ENCODE results near the gene ARMH2.
"Not testable (repeated sequence)": the region's sequence is repeated elsewhere in the genome, so short reads cannot be mapped to it uniquely, and the experiment has no call there.

The ARMH2 gene

DNA sequence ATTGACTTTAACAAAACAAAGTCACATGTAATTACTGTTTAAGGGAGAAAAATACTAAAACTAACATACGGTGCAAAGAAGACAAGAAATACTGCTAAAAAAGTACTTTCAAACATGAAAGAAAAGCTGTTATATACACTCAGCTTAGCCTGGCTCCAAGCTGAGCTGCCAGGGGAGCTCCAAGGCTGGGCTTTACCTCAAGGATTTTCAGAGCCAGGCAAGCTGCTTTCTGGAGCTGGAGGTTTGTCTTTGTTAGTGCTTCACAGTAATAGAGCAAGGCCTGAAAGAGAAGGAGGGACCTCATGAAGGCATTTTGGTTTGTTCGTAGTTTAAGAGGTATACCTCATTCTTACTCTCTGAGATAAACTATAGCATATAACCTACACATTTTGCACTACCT is 19.6 kb upstream of the ARMH2 start:
- no peak for DNase-seq (ENCODE audit: low read depth)

DNA sequence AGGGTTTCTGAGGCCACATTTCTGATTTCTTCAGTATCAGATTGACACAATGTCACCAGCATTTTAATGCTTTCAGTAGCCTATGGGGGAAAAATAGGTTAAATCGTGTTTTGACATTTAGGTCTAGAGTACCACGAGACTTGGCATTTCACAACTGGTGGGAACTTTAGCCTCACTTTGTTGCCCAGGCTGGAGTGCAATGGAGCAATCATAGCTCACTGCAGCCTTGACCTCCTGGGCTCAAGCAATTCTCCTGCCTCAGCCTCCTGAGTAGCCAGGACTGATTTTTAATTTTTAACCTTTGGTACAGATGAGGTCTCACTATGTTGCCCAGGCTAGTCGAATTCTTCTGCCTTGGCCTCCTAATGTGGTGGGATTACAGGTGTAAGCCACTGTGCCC is 11.0 kb upstream of the ARMH2 start:
- DNase-seq (ENCODE audit: low read depth): no peak

DNA sequence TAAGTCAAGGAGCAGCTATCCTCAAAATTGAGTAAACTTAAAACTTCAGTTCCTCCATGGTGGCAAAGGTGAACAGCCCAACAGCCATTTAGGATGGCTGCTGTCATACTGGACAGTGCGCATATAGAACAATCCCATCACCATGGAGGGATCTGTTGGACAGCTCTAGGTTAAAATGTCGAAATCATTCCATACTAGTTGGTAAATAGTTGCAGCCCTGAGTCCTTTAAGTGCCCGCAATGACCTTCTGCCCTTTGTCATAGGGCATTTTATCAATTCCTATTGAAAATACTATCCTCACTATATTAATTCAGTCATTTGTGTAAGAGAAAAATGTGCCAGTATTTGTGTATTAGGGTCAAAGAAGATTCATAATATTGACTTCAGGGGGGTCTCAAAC is 8.9 kb upstream of the ARMH2 start:
- no peak for DNase-seq (ENCODE audit: low read depth)

DNA sequence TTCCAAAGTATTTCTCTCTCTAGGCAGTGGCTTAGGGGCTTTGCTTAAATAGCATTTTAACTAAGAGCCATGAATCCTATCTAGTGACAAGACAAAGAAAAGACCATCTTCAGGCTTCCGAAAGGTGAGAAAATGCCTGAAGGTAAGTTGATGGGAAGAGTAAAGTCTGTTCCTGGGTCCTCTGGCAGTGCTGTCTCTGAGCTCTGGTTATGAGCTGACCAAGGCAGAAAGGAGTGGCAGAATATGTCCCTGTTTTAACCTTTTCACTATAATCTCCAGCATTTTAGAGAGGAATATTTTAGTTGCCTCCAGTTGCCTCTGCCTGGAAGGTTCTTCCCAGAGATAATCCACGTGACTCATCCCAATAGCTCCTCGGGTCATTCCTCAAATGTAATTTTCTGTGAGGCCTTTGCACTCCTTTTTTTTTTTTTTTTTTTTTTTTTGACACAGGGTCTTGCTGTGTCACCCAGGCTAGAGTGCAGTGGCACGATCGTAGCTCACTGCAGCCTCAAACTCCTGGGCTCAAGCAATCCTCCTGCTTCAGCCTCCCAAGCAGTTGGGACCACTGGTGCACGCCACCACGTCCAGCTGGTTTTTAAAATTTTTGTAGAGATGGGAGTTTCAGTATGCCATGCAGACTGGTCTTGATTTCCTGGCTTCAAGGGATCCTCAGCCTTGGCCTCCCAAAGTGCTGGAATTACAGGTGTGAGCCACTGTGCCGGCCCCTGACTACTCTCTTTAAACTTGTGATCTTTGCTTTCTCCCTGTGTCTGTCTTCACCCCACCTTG is 3.7 kb upstream of the ARMH2 start:
- no peak for DNase-seq (ENCODE audit: low read depth)

DNA sequence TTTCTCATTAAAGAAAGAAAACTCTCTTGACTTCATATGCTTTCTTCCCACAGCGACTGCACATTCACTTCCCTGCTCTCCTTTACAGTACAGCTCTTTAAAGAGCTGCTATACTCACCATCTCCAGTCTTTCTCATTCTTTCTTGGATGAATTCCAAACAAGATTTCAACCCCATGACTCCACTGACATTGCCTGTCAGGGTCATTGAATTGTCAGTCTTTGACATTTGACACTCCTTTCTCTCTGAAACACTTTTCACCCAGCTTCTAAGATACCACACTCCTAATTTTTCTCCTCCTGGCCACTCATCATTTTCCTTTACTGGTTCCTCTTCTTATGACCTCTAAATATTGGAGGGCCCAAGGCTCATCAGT is 811 bp upstream of the ARMH2 start:
- DNase-seq (ENCODE audit: low read depth): no peak

DNA sequence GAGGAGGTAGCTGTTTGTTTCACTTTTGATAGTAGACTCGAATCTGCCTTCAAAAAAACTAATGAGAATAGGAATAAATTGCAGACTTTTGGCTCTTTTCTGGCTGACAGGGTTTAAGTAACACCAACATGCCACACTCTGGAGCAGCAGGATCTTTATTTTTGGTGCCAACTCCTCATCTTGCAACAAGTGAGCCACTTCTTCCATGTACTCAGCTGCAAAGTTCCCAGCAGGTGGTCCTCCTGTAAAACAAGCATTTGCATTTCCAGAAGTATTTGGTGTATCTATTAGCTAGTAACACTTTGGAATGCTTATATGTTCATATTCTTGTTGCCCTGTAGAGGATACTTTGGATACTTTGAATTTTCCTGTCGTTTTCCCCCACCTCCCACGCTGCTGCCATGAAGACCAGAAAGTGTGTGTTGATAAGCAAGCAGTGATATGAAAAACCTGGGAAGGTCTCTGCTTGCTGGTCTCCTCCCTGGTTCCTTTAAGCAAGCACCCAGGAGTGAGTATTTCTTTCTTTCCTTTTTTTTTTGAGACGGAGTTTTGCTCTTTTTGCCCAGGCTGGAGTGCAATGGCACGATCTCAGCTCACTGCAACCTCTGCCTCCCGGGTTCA is 1.0 kb downstream of the ARMH2 start:
- DNase-seq (ENCODE audit: low read depth): no peak

DNA sequence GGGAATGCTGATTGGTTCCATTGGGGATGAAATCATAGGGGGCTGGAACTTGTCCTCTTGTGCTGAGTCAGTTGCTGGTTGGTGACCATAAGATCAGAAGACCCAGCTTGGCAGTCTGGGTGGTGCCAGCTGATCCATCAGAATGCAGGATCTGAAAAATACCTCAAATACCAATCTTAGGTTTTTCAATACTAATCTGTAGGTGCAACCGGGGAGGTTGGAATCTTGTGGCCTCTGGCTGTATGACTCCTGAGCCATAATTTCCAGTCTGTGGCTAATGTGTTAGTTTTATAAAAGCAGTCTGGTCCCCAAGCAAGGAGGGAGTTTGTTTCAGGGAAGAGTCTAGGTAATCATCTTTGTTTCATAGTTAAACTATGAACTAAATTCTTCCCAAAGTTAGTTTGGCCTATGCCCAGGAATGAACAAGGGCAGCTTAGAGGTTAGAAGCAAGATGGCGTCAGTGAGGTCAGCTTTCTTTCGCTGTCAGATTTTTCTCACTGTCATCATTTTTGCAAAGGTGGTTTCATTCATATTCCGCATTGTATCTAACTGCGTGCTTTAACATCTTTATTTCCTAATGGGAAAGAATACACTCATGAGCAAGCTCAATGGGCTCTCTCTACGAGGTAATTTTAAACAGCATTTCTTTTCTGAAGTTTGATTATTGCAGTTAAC is 2.0 kb downstream of the ARMH2 start:
- DNase-seq (ENCODE audit: low read depth): no peak

DNA sequence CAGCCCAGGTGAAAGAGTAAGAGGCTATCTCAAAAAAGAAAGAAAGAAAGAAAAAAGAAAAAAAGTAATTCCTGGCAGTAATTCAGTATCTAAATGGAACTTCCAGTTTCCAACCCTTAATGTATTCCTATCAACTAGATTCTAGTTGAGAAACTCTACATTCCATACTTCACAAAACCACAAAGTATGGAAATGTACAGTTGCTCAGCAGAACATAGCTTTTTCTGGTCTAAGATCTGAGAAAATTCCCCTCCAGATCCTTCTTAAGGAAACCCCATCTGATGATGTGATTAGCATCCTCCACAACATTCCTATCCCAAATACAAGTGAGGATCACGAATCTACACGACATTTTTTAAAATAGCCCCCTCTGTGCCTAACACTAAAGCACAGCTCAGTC is 3.6 kb downstream of the ARMH2 start:
- DNase-seq (ENCODE audit: low read depth): no peak

DNA sequence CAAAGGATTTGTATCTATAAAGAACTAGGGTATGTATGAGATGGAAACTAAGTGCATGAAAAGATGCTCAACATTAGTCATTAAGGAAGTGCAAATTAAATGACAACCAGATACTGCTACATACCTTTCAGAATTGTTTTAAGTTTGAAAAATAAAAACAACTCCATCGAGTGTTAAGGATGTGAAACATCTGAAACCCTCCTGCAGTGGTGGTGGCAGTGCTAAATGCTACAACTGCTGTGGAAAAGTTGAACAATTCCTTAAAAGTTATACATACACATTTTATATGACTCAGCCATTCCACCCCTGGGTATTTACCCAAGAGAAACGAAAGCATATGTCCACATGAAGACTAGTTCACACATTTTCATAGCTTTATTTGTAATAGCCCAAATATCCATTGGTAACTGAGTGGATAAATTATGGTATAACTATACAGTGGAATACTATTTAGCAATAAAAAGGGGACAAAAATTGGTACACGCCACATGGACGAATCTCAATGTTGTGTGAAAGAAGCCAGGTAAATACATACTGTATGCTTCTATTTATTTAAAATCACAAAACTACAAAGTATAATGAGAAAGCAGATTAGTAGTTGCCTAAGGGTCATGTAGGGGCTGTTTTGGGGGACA is 10.6 kb downstream of the ARMH2 start:
- DNase-seq (ENCODE audit: low read depth): no peak

DNA sequence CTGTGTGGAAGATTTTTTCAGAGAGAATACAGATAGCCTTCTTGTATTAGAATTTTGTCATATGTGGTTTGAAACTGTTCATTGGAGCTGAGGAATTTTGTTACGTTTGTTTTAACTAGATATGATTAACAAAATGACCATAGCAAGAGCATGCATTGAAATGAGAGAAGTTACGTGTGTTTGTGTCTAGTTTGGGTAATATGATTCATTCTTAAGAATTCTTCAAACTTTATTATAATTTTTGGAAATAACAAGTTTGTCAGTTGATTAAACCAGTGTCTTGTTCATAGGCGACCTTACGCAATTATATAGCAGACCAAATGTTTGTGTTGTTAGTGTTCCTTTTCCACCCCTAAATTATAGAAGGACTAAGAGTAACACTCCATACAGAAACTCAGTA is 18.5 kb downstream of the ARMH2 start:
- DNase-seq (ENCODE audit: low read depth): no peak

DNA sequence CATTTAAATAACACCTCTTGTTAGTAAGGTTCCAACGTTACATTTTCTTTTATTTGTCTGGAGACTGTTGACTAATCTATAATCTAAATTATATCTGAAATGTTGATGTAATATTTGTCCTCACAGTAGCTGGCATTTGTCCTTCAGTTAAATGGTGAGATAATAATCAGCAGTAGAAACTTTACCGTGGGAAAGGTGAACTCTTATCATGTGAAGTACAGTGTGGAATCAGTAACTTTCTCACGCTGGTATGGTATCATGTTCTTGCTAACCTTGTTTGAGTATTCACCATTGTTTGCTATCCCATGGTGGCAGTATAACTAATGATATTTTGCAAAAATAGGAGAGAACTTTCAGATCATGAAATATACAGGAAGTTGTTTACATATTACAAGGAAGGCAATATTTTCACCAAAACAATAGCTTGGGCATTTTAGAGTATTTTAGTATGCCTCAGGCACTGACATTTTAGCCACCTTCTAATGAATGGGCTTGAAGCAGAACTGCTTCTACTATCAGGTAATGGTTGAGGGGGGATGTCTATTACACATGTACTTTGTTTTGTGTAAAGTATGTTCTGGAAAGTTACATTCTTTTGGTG is 19.2 kb downstream of the ARMH2 start:
- no peak for DNase-seq (ENCODE audit: low read depth)

DNA sequence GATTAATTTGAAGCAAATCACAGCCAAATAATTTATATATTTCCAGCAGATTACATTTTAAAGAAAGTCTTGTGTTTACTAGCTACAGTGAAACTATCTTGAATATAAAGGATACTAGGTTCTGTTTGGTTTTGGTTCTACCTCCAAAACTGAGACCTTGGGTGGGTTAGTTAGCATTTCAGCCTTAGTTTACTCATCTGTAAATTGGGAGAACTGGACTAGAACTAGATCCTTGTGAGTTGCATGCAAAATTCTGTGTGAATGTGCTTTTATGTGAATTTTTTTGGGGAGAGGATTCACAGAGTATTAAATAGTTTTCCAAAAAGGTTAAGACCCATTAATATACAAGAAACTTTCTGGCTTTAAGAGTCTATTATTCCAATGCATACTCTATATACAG is 19.8 kb downstream of the ARMH2 start:
- no peak for DNase-seq (ENCODE audit: low read depth)

DNA sequence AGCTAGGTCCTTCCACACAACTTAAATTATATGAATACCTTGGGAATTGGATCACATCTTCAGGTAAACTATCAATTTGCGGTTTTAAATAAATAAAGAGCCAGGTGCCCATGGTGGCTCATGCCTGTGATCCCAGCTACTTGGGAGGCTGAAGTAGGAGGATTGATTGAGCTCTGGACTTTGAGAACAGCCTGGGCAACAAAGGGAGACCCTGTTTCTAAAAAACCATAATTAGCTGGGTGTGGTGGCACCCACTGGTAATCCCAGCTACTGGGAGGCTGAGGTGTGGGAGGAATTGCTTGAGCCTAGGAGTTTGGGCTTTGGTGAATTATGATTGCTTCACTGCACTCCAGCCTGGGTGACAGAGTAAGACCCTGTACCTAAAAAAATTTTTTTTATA is 20.6 kb downstream of the ARMH2 start:
- DNase-seq (ENCODE audit: low read depth): no peak

DNA sequence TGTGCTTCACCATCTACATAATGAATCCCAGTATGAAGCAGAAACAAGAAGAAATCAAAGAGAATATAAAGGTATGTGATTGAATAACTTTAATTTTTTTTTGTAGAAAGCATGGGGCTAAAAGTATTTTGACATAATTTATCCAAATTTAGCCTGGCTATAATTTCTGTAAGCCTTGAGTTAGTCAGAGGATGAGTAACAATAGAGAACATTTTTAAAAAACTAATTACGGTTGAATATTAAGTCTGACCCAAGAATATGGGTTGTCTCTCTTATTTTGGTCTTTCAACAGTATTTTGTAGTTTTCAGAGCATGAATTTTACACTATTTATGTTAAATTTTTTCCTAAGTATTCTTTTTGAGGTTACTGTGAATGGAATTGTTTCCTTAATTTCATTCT is 21.5 kb downstream of the ARMH2 start:
- DNase-seq (ENCODE audit: low read depth): no peak

DNA sequence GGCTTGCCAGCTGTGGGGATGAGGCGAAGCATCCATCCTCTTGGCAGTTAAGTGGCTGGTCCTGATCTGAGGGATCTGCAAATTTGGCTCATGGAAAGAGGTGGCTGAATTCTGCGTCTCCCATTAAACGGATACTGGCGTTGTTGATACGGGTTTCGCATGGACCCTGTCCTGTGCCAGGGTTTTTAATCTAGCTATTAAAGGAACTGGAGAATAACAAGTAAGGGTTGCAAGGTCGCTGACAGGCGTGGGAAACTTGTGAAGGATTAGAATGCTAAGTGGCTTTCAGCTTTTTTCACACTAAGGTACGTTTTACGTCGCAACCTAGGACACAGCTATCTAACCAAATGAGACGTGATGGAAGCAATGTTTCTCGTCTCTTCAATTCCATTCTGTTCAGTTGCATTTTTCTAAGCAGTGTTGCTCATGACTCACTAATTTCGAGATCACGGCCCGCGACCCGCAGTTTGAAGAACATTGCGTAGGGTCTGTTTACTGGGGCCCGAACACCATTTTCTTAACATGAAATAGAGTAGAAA is 23.1 kb downstream of the ARMH2 start:
- DNase-seq (ENCODE audit: low read depth): no peak

DNA sequence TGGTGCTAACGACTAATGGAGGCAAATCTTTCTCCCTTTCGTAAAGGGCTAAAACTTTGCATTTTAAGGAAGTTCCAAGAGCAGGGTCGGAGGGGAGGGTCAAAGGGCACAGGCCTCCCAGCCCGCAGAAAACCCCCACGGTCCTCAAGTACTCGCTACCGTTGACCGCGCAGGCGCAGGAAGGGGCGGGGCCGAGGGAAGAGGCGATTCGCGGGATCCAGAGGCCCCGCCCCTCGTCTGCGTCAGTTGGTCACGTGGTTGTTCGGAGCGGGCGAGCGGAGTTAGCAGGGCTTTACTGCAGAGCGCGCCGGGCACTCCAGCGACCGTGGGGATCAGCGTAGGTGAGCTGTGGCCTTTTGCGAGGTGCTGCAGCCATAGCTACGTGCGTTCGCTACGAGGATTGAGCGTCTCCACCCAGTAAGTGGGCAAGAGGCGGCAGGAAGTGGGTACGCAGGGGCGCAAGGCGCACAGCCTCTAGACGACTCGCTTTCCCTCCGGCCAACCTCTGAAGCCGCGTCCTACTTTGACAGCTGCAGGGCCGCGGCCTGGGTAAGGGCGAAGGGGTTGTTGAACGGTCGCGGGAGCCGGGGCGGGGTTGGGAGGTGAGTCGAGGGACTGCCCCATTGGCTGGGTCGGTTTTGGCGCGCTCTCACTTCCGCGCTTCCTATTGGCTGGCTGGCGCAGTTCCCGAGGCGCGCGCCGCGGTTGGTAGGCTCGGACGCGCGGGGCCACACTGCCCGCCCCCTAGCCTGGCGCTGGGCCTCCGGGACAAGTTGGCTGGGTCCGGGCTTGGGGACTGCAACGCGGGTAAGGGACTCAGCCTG is 23.8 kb downstream of the ARMH2 start, which contains the start of gene GMNN:
TSS of gene GMNN (plus strand) at position 242 of the 824 bp plus-strand sequence. CDS start 2,310 bp downstream, outside the sequence.
- DNase-seq (ENCODE audit: low read depth): peak; percentile 96

DNA sequence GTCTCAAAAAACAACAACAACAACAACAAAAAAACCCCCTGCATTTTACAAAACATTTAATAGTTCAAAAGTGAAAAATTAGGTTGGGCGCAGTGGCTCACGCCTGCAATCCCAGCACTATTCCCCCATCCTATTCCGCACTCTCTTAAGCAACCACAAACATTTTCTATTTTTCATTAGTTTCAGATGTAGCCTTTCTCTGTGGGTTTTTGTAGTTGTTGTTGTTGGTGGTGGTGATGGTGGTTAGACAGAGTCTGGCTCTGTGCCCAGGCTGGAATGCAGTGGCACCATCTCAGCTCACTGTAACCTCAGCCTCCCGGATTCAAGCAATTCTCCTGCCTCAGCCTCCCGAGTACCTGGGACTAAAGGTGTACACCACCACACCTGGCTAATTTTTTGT is 30.4 kb downstream of the ARMH2 start:
- DNase-seq (ENCODE audit: low read depth): no peak

DNA sequence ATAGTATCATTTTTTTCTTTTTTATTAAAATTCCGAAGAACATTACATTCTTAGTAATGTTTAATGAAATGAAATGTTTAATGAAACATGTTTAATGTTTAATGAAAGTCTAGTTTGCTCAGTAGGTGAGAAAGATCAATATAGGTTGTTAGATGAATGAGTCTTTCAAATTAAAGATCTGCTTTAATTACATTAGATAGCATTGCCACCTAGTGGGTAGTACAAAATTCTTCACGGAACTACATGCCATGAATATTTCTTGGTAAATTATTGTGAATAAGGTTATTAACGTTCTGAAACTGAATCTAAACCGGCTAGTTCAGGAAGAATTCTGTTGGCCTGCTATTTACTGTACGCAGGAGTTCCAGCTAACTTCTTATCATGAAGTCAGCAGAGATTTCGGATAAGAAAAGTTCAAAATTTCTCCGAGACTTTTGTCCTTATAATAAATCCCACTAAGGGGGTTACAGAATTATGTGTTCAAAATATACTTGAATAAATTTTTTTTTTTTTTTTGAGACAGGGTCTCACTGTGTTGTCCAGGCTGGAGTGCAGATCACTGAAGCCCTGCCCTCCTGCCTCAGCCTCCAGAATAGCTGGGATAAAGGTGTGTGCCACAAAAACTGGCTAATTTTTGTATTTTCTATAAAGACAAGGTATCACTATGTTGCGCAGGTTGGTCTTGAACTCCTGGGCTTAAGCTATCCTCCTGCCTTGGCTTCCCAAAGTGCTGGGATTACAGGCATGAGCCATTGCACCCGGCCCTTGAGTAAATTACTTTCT is 31.8 kb downstream of the ARMH2 start:
- DNase-seq (ENCODE audit: low read depth): no peak

DNA sequence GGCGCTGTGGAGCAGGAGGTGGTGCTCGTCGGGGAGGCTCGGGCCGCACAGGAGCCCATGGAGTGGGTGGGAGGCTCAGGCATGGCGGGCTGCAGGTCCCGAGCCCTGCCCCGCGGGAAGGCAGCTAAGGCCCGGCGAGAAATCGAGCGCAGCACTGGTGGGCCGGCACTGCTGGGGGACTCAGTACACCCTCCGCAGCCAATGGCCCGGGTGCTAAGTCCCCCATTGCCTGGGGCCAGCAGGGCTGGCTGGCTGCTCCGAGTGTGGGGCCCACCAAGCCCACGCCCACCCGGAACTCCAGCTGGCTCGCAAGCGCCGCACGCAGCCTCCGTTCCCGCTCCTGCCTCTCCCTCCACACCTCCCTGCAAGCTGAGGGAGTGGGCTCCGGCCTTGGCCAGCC is 32.7 kb downstream of the ARMH2 start:
- DNase-seq (ENCODE audit: low read depth): not testable (repeated sequence)
